Panc1 (cell line): ENCODE measurements around the gene PCNX2.

Experiments used
- POLR2AphosphoS5 ChIP-seq: IDR thresholded peaks from 2 replicates; pipeline ENCODE4 v1.6.1; 2012; ENCODE audit warnings: mild to moderate bottlenecking, low read depth, low read length, moderate library complexity
- SIN3A ChIP-seq: IDR thresholded peaks from 2 replicates; pipeline ENCODE4 v1.6.1; 2012; ENCODE audit warnings: low read depth, mild to moderate bottlenecking, low read length, moderate library complexity, borderline replicate concordance; ENCODE audit not compliant: insufficient read depth
- TCF7L2 ChIP-seq: IDR thresholded peaks from 2 replicates; pipeline ENCODE4 v1.6.1; 2011; ENCODE audit warnings: mild to moderate bottlenecking, low read depth, low read length, inconsistent platforms
- TF ChIP-seq, protein P1 (sequence below): fragments of 450-650 bp; IDR thresholded peaks from 2 replicates; pipeline ENCODE4 v1.5.1; 2017; ENCODE audit warnings: mild to moderate bottlenecking
- TF ChIP-seq, protein P2 (sequence below), 2 experiments: IDR thresholded peaks; 2 replicates each; pipeline ENCODE4 v1.6.1; 2011 to 2012; ENCODE audit warnings: low read depth in 2 of 2, control low read depth in 1 of 2, low read length in 1 of 2, mild to moderate bottlenecking in 1 of 2, moderate library complexity in 1 of 2; ENCODE audit not compliant: insufficient read depth in 1 of 2

DNA sequence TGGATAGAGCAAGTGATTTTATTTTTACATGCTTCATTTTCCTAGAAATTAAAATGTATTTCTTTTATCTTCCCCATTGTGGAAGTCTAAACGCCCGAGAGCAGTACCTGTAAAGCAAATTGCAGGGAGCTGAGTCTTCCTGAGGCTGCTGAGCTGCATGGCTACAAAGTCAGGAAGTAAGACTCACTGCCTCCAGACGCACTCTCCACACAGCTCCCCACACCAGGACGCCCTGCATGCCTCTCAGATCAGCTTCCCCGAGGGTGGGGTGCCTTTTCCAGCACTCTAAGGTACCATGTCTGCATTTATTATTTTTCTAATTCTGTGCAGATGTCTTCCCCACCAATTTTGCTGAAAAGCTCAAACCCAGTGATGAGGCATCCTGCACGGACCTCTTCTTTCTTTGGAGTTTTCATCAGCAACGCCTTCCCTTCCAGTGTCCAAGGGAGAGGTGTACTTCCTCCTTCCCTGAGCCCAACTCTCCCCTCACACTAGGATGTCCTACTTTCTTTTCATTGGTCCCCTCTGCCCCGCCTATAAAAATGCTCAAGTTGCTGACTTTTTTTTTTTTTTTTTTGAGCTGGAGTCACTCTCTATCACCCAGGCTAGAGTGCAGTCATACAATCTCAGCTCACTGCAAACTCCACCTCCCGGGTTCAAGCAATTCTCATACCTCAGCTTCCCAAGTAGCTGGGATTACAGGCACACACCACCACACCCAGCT is 114.7 kb downstream of the PCNX2 start:
- TF ChIP-seq, protein P1, sequence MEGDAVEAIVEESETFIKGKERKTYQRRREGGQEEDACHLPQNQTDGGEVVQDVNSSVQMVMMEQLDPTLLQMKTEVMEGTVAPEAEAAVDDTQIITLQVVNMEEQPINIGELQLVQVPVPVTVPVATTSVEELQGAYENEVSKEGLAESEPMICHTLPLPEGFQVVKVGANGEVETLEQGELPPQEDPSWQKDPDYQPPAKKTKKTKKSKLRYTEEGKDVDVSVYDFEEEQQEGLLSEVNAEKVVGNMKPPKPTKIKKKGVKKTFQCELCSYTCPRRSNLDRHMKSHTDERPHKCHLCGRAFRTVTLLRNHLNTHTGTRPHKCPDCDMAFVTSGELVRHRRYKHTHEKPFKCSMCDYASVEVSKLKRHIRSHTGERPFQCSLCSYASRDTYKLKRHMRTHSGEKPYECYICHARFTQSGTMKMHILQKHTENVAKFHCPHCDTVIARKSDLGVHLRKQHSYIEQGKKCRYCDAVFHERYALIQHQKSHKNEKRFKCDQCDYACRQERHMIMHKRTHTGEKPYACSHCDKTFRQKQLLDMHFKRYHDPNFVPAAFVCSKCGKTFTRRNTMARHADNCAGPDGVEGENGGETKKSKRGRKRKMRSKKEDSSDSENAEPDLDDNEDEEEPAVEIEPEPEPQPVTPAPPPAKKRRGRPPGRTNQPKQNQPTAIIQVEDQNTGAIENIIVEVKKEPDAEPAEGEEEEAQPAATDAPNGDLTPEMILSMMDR, result no peak
- TF ChIP-seq, protein P2, sequence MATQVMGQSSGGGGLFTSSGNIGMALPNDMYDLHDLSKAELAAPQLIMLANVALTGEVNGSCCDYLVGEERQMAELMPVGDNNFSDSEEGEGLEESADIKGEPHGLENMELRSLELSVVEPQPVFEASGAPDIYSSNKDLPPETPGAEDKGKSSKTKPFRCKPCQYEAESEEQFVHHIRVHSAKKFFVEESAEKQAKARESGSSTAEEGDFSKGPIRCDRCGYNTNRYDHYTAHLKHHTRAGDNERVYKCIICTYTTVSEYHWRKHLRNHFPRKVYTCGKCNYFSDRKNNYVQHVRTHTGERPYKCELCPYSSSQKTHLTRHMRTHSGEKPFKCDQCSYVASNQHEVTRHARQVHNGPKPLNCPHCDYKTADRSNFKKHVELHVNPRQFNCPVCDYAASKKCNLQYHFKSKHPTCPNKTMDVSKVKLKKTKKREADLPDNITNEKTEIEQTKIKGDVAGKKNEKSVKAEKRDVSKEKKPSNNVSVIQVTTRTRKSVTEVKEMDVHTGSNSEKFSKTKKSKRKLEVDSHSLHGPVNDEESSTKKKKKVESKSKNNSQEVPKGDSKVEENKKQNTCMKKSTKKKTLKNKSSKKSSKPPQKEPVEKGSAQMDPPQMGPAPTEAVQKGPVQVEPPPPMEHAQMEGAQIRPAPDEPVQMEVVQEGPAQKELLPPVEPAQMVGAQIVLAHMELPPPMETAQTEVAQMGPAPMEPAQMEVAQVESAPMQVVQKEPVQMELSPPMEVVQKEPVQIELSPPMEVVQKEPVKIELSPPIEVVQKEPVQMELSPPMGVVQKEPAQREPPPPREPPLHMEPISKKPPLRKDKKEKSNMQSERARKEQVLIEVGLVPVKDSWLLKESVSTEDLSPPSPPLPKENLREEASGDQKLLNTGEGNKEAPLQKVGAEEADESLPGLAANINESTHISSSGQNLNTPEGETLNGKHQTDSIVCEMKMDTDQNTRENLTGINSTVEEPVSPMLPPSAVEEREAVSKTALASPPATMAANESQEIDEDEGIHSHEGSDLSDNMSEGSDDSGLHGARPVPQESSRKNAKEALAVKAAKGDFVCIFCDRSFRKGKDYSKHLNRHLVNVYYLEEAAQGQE (IDR thresholded peaks at IDR 0.05; ENCODE audit: insufficient read depth in 1 of 2, low read depth in 2 of 2, low read length in 1 of 2), result no peak
- no peak for TF ChIP-seq TCF7L2
- no peak for TF ChIP-seq POLR2AphosphoS5
- TF ChIP-seq SIN3A, result no peak
